A673 (cell line): ENCODE measurements around the gene AMBRA1.

Experiments
- CTCF ChIP-seq: fragments of 300-800, 200-600 bp; sonication (generic); conservative IDR thresholded peaks from 2 replicates; pipeline ENCODE4 v1.5.1; 2017; ENCODE audit warnings: low read depth, mild to moderate bottlenecking, antibody characterized with exemption, low read length, moderate library complexity, mixed read lengths
- EZH2 ChIP-seq: fragments of 200-600 bp; sonication (generic); IDR thresholded peaks from 2 replicates; pipeline ENCODE4 v1.6.1; 2017; ENCODE audit warnings: borderline replicate concordance, low read depth, mild to moderate bottlenecking, mixed read lengths, antibody characterized with exemption, low read length; ENCODE audit not compliant: poor library complexity, severe bottlenecking

GRCh38 chr11:46643531-46643930 is 49.7 kb upstream of the AMBRA1 start:
- TF ChIP-seq CTCF: no peak
- no peak for TF ChIP-seq EZH2
